Measurements from ENCODE around the gene CFAP299.

Gene CFAP299

GRCh38 chr4:80475798-80476197, 140.3 kb downstream of the CFAP299 start:
- no peak overlapping the region for H3K4me3 ChIP-seq (ENCODE audit: control insufficient read depth, low read depth, low read length)
- TF ChIP-seq CTCF (conservative IDR thresholded peaks at IDR 0.05; ENCODE audit: control insufficient read depth, insufficient read depth, low read depth, low read length): no peak
- no peak for DNase-seq (ENCODE audit: low read depth)

DNA sequence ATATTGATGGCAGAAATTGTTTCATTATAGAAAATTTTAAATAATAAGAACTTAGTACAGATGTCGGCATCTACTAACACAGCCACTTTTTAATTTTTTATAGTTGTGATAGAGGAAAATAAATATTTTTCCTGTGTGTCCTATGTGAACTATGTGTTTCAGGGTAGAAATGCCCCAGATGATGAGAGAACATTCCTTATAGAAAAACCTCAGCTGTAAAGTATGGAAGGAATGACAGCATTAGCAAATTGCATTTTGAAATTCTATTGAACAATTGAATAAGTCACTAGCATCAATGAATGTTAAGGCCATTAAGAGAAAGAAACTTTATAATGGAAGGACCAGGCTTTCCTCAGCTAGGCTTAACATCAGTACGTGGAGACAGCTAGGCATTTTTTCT, 149.2 kb downstream of the CFAP299 start:
- no peak overlapping the region for H3K4me3 ChIP-seq (ENCODE audit: control insufficient read depth, low read depth, low read length)
- no peak for TF ChIP-seq CTCF (conservative IDR thresholded peaks at IDR 0.05; ENCODE audit: control insufficient read depth, insufficient read depth, low read depth, low read length)
- DNase-seq (ENCODE audit: low read depth): no peak

DNA sequence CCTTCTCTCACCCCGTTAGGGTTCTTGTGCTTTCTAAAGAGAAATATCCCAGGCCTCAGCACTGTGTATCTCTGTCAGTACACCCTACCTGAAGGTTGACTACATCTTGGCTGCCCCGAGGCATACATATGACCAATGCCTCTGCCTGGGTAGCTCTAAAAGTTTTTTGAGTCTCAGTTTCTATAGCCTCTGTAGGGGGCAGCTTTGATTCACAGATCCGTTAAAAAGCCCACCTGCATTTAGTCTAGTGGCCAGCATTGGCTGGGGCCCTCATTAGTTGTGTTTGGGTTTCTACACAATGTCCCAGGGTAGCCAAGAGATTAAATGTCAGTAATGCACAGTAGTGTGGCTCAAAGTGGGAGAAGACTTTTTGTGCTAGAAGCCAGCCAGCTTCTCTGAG, 151.1 kb downstream of the CFAP299 start:
- no peak for TF ChIP-seq CTCF (conservative IDR thresholded peaks at IDR 0.05; ENCODE audit: control insufficient read depth, insufficient read depth, low read depth, low read length)
- H3K4me3 ChIP-seq (ENCODE audit: control insufficient read depth, low read depth, low read length): no peak overlapping the region
- DNase-seq (ENCODE audit: low read depth): no peak

DNA sequence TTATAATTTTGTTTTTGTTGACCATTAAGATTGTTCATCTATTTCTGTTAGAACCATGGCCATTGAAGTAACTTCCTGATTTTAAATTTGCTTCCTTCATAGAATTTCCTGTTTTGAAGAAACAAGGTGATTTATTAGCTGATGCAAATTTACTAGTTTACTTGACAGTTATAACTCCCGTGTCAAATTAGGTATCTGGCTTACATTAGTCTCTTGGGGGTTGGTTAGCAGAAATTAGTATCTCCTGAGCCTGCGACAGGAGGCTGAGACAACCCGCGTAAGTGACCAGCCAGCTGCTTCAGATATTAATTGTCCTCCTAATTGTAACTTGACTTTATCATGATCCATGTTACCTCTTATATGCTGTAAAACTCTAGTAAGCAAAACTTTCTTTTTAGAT, 154.3 kb downstream of the CFAP299 start:
- no peak for DNase-seq (ENCODE audit: low read depth)
- TF ChIP-seq CTCF (conservative IDR thresholded peaks at IDR 0.05; ENCODE audit: control insufficient read depth, insufficient read depth, low read depth, low read length): no peak
- H3K4me3 ChIP-seq (ENCODE audit: control insufficient read depth, low read depth, low read length): no peak overlapping the region

DNA sequence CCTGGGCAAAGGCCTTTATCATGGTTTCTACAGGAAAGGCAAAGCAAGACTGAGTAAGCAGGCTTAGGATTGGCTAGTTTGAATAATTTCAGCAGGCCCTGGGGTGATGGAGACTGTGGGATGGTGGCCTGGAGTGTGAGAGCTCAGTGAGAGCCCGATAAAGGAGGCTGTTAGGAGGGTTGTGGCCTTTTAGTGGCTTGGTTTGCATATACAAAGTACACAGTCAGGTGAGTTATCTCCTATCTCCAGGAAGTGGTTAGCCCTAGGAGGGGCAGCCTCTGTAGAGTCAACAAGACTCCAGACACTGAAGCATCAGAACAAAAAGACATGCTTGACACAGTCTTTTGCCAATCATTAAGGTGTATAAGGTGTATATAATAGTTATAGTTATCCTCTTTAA, 157.2 kb downstream of the CFAP299 start:
- TF ChIP-seq CTCF (conservative IDR thresholded peaks at IDR 0.05; ENCODE audit: control insufficient read depth, insufficient read depth, low read depth, low read length): no peak
- no peak for DNase-seq (ENCODE audit: low read depth)
- no peak overlapping the region for H3K4me3 ChIP-seq (ENCODE audit: control insufficient read depth, low read depth, low read length)

DNA sequence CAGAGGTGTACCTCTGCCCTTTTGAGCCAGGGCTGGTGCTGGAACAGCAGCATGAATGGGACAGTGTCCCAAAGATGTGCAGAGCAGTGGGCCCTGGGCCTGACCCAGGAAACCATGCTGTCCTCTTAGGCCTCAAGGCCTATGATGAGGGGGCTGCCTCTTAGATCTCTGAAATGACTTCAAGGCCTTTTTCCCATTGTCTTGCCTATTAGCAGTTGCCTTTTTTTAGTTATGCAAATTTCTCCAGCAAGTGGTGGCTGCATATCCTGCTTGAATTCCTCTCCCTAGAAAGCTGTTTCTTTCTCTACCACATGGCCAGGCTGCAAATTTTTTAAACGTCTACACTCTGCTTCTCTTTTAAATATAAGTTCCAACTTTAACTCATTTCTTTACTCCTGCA, 160.3 kb downstream of the CFAP299 start:
- H3K4me3 ChIP-seq (ENCODE audit: control insufficient read depth, low read depth, low read length): no peak overlapping the region
- TF ChIP-seq CTCF (conservative IDR thresholded peaks at IDR 0.05; ENCODE audit: control insufficient read depth, insufficient read depth, low read depth, low read length): no peak
- no peak for DNase-seq (ENCODE audit: low read depth)

DNA sequence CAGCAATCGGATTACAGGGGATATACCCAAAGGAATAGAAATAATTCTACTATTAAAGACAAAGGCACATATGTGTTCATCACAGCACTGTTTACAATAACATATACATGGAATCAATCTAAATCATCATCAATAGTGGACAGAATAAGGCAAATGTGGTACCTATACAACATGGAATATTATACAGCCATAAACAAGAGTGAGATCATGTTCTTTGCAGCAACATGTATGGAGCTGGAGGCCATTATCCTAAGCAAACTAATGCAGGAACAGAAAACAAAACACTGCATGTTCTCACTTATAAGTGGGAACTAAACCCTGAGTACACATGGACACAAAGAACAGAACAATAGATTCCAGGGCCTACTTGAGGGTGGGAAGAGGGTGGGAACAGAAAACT, 163.2 kb downstream of the CFAP299 start:
- no peak overlapping the region for H3K4me3 ChIP-seq (ENCODE audit: control insufficient read depth, low read depth, low read length)
- TF ChIP-seq CTCF (conservative IDR thresholded peaks at IDR 0.05; ENCODE audit: control insufficient read depth, insufficient read depth, low read depth, low read length): no peak
- no peak for DNase-seq (ENCODE audit: low read depth)

Measured in fibroblast of mammary gland (primary cell).